ENCODE measurements around the gene BANF2. TPM values are rescaled to one million over a fixed set of nuclear protein-coding genes. Genes with fewer than 3 reads are reported as not detected.

The BANF2 gene
- total RNA-seq, 2 experiments from 2014 or later = not detected

DNA sequence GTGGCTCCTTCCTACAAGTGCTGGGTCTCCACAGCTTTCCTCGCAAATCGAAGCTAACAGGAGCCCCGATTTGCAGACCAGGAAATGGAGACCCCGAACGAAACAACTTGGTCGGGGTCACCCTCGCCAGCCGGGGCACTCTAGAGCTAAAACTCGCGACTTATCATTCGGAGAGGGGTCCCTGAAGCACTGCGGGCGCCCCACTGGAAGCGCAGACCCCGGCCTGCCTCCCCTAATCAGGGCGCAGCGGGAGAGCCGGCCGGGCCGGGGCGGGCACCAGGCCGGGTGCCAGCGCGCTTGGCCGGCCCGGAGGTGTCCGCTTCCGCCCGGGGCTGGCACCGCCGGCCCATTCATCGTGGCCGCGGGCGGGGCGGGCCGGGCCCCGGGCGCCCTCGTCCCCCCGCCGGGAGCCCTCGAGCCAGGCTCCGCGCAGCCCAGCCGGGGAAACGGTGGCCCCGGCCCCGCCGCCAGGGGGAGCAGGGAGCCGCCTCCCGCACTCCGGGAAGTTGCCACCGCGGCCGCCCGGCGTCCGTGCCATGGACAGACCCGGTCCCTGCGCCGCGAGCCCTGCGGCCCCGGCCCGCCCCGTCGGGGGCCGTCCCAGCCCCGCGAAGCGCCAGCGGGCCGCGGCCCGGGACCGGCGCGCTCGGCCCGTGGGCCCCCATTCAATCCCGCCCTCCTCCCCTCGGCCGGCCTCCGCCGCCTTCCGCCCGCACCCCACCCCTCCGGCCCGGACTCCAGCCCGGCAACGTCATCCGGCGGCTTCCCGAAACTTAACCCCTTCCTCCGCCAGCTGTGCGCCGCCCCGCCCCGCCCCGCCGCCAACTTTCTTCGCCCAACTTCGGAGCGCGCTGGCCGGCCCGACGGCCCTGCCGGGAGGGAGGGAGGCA is 18.7 kb upstream of the BANF2 start:
- Mint-ChIP-seq H3K4me1 (peaks cover 34% of the 10 kb centered on the region), H3K27ac (peak overlapping the region; percentile 58), H3K36me3 (ENCODE audit: low read depth) (peaks cover 36% of the 10 kb centered on the region), H3K4me3 (peak overlapping the region; percentile 75), H3K9me3 (no peaks in the 10 kb centered on the region), H3K27me3 (peaks cover 30% of the 10 kb centered on the region)
- POLR2A ChIA-PET = interaction anchor here (0.7 to 3.3 kb wide), 18 partner anchors 10 to 826 kb away, joined by 3 to 39 read pairs (median 10); partner anchors contain the start of genes BFSP1, DSTN, KAT14 and MGME1
- peak; percentile 81 for DNase-seq
- CTCF ChIA-PET = interaction anchor here (0.7 to 5.5 kb wide), 23 partner anchors 9 to 312 kb away, joined by 3 to 35 read pairs (median 8); partner anchors contain the start of genes BANF2 and DSTN

DNA sequence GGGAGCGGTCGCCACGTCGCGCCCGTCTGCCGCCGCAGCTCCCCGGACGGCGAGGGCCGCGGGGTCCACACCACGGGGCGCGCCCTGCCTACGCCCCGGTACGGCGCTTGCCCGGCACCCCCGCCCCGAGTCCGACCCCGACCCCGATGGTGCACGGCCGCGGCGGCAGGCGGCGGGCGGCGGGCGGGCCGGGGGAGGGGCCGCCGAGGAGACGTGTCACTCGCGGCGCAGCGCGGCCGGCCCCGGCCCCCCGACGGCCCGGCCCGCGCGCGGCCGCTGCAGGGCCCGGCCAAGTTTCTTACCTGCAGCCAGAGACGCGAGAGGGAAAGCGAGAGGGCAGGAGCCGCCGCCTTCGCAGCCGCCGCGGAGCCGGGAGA is 18.1 kb upstream of the BANF2 start:
- Mint-ChIP-seq H3K9me3 (no peaks in the 10 kb centered on the region), H3K4me3 (peak overlapping the region; percentile 84), H3K4me1 (peaks cover 34% of the 10 kb centered on the region), H3K27ac (peak overlapping the region; percentile 83), H3K27me3 (peaks cover 35% of the 10 kb centered on the region), H3K36me3 (ENCODE audit: low read depth) (peaks cover 31% of the 10 kb centered on the region)
- ChIA-PET CTCF (interaction anchor here (0.6 to 5.5 kb wide), 59 partner anchors 10 to 1107 kb away, joined by 3 to 43 read pairs (median 5); partner anchors contain the start of genes BANF2, BFSP1, DSTN and ZNF133), POLR2A (interaction anchor here (0.7 to 3.3 kb wide), 26 partner anchors 9 to 825 kb away, joined by 3 to 39 read pairs (median 7); partner anchors contain the start of genes BFSP1, DSTN, KAT14 and MGME1)
- DNase-seq = no peak

DNA sequence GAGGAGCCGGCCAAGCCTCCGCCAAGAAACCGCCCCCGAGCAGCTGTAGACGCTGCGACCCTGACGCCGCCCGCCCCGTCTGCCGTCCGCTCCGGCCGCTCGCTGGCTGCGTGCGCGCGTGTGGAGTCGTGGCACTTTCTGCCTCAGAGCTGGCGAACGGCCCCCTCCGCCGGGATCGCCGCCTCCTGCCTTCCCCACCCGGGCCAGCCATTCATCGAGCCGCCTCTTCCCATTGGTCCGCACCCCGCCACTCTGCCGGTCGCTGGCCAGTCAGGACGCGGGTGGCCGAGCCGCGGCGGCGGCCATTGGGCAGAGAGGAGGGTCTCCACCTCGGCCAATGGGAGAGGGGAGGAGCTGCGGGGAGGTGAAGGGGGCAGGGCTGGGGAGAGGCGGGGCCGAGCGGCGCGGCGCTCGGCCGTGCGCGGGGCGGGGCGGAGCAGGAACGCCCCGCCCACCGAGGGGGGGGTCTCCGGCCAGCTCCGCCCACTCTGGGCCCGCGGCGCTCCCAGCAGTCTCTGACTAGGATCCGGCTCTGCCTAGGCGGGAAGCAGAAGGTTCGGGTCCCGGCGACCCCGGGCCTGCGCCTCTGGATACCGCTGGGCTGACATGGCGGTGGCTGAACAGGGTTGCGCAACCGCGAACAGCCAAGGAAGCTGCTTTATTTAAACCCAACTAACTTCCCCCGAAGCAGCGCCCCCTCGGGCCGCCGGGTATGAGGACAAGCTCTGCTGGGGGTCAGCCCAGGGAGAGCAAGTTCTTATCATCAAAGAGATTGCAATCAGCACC is 17.5 kb upstream of the BANF2 start, which contains the start of gene RRBP1:
Gene RRBP1 (minus strand): TSS at position 140 of the 786 bp plus-strand sequence. CDS start 21,735 bp downstream, outside the sequence.
- ChIA-PET CTCF (interaction anchor here (0.6 to 5.5 kb wide), 76 partner anchors 9 to 1107 kb away, joined by 3 to 43 read pairs (median 4); partner anchors contain the start of genes BANF2, BFSP1, DSTN and KAT14), POLR2A (interaction anchor here (0.5 to 3.3 kb wide), 30 partner anchors 8 to 825 kb away, joined by 3 to 39 read pairs (median 6); partner anchors contain the start of genes BANF2, BFSP1, DSTN and KAT14)
- Mint-ChIP-seq H3K4me1 (peaks cover 34% of the 10 kb centered on the region), H3K27me3 (peaks cover 41% of the 10 kb centered on the region), H3K4me3 (peak within 1 kb of the TSS; percentile 84), H3K9me3 (no peaks in the 10 kb centered on the region), H3K27ac (peak within 1 kb of the TSS; percentile 83), H3K36me3 (ENCODE audit: low read depth) (peaks cover 25% of the 10 kb centered on the region)
- peak; percentile 98 for DNase-seq

DNA sequence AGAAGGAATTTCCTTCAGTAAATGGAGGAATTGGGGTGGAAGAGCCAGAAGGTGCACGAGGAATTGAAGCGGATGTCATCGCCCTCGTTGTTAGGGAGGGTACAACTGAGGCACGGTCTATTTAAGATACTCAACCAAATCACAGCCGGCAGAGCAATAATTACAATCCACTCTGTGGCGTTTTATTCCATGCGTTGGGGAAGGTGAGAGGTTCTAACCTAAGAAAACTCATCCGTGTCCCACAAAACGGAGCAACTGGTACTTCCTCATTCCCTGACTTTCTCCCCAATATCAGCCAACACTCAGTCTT is 16.9 kb upstream of the BANF2 start:
- Mint-ChIP-seq H3K27me3 (peaks cover 46% of the 10 kb centered on the region), H3K27ac (no peak overlapping the region), H3K4me3 (peak overlapping the region; percentile 84), H3K9me3 (no peaks in the 10 kb centered on the region), H3K4me1 (peaks cover 34% of the 10 kb centered on the region), H3K36me3 (ENCODE audit: low read depth) (peaks cover 21% of the 10 kb centered on the region)
- no peak for DNase-seq
- POLR2A ChIA-PET = interaction anchor here (0.6 to 3.3 kb wide), 28 partner anchors 8 to 824 kb away, joined by 3 to 39 read pairs (median 6); partner anchors contain the start of genes BANF2, BFSP1, DSTN and KAT14
- CTCF ChIA-PET = interaction anchor here (0.6 to 5.5 kb wide), 65 partner anchors 9 to 1108 kb away, joined by 3 to 43 read pairs (median 5); partner anchors contain the start of genes BANF2, BFSP1, DSTN and KAT14

DNA sequence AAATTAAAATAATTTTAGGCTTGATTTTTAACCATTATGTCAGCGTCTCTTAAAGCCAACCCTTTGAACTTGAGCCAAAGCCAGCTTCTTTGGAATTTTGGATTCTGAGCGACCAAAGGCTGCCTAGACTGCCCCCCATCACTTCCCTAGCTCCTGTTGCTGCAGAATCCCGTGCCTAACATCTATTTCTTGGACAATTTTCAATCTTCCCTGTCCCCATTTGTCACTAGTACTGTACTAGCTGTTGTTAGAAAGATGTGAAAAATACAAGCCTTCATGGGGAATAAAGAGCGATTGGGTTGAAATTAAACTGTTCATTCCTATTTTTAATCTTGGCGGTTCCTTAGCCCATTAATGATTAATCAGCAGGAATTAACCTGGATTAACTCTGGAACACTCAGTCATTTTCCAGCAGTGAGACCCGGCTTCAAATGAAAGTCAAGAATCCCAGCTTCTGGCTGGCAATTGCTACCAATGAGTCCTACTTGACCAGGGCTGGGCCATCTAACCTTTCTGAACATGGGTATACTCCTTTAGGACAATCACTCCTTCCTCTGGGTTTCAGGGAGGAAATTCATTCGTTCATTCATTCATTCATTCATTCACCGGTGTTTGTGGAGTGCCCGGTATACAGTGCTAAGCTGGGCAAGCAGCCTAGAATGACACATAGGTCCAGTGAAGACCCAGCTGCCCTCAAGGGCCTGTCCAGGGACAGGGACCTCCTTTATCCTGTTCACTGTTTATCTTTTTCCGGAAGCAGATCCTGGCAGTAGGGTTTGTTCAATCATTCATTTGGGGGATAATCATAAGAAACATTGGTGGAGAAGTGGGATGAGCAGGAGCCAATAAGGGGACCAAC is 16.3 kb upstream of the BANF2 start:
- no peak for DNase-seq
- POLR2A ChIA-PET = interaction anchor here (0.8 to 3.3 kb wide), 24 partner anchors 7 to 824 kb away, joined by 3 to 39 read pairs (median 8); partner anchors contain the start of genes BANF2, BFSP1, DSTN and KAT14
- Mint-ChIP-seq H3K9me3 (no peaks in the 10 kb centered on the region), H3K4me3 (peak overlapping the region; percentile 18), H3K36me3 (ENCODE audit: low read depth) (peaks cover 17% of the 10 kb centered on the region), H3K4me1 (peaks cover 29% of the 10 kb centered on the region), H3K27me3 (peaks cover 49% of the 10 kb centered on the region), H3K27ac (no peak overlapping the region)
- CTCF ChIA-PET = interaction anchor here (0.6 to 5.5 kb wide), 49 partner anchors 10 to 607 kb away, joined by 3 to 43 read pairs (median 6); partner anchors contain the start of genes BANF2, BFSP1 and DSTN

DNA sequence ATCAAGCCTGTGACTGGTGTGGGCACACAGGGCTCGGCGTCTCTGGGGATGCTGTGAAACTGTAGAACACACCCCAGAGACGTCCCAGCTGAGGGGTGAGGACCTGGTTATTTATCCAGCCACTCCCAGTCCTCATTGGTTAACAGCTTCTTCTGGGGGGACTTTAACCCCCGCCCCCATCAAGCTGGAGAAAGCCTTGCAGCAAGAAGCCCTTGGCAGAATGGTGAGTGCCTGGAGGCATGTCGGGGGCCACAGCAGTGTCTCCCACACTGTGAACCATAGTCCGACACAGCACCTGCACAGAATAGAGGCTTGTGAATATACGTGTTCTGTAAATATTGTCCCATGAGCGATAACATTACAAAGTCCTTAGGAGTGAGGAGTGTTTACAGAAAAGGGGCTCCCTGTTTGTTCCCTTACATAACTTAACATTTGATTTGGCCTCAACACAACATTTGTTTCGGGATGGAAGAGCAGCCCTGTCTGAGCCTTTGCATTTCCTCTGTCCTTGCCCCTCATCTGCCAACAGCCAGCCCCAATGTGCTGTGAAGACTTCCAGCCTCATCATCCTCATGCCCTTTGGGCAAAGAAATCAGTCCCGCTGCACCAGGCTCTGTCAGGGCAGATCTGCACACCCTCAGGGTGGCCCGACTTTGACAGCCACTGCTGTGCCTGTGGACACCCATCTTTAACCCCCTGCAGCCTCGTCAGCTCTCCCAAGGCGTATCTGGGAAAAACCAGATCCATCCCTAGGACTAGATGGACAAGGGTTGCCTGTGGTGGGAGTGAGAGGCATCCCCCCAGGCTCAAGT is 15.5 kb upstream of the BANF2 start:
- H3K9me3 Mint-ChIP-seq = no peaks in the 10 kb centered on the region
- ChIA-PET CTCF (interaction anchor here (2.1 to 3.9 kb wide), 4 partner anchors 15 to 314 kb away, joined by 4 to 29 read pairs (median 19); partner anchors contain the start of genes BANF2 and DSTN), POLR2A (no interaction called here)
- H3K27ac Mint-ChIP-seq = no peak overlapping the region
- peaks cover 52% of the 10 kb centered on the region for H3K27me3 Mint-ChIP-seq
- H3K4me3 Mint-ChIP-seq = peak overlapping the region; percentile 18
- peaks cover 22% of the 10 kb centered on the region for H3K4me1 Mint-ChIP-seq
- no peak for DNase-seq
- H3K36me3 Mint-ChIP-seq (ENCODE audit: low read depth) = peaks cover 13% of the 10 kb centered on the region

DNA sequence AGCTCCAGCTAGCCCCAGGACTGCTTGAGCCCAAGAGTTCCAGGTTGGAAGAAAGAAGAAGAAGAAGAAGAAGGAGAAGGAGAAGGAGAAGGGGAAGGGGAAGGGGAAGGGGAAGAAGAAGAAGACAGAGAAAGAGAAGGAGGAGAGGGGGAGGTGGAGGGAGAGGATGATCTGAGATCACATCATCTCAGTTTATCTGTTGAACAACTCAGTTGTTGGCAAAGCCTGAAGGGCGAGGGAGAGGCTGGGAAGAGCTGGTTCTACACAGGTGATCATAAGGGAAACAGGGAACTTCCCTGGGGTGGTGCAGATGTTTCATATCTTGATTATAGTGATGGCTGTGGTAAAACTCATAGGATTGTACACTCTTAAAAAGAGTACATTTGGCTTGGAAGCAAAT is 14.6 kb upstream of the BANF2 start:
- Mint-ChIP-seq H3K27ac (no peak overlapping the region), H3K4me1 (peaks cover 13% of the 10 kb centered on the region), H3K9me3 (no peaks in the 10 kb centered on the region), H3K36me3 (ENCODE audit: low read depth) (peaks cover 4% of the 10 kb centered on the region), H3K27me3 (peaks cover 60% of the 10 kb centered on the region), H3K4me3 (no peak overlapping the region)
- DNase-seq = no peak
- ChIA-PET CTCF (interaction anchor here (3.9 kb wide), 1 partner anchor 114 kb away, joined by 28 read pairs; the partner anchor contains the start of gene DSTN), POLR2A (interaction anchor here (0.6 kb wide), 1 partner anchor 19 kb away, joined by 5 read pairs; no protein-coding TSS in a partner anchor)

DNA sequence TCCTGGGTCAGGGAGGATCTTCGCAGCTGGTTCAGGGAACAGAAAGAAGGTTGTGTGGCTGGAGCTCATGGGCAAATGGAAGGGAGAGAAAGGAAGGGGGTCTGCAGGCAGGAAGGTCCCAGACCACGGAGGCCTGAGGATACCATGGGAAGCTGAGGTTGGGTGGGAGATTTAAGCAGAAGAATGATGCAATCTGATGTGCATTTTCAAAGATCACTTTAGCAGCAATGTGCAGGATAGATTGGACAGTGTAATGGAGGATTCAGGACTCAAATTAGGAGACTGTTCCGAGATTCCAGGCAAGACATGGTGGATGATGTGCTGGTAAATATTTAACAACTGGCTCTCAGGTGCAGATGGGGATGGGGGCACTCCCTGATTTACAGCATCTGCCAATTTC is 12.0 kb upstream of the BANF2 start:
- H3K27ac Mint-ChIP-seq = no peak overlapping the region

DNA sequence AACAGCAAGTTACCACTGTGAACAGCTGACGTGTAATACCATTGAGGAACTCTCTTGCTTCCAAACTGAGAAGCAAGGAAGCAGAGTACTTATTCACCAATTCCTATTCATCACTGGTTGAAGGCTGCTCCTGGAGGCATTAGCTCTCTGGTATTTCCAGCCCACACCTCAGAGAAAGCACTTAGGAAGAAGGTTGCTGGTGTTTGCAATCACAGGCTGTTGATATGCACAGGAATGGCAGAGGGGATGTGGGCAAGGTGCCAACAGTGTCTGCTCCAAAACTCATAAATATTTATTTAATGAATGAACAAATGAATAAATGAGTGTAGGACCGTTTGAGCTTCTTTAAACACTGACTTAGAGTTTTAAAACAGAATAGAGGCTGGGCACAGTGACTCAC is 10.8 kb upstream of the BANF2 start:
- Mint-ChIP-seq H3K4me1 (no peaks in the 10 kb centered on the region), H3K4me3 (no peak overlapping the region), H3K27me3 (peaks cover 71% of the 10 kb centered on the region), H3K27ac (no peak overlapping the region), H3K36me3 (ENCODE audit: low read depth) (no peaks in the 10 kb centered on the region), H3K9me3 (no peaks in the 10 kb centered on the region)
- ChIA-PET POLR2A (no interaction called here), CTCF (interaction anchor here (0.9 kb wide), 1 partner anchor 9 kb away, joined by 3 read pairs; no protein-coding TSS in a partner anchor)
- DNase-seq = no peak

More for the DNA sequence above, 12.0 kb upstream of the BANF2 start:
- ChIA-PET POLR2A (no interaction called here), CTCF (no interaction called here)
- no peak for DNase-seq
- H3K4me1 Mint-ChIP-seq = peaks cover 4% of the 10 kb centered on the region
- no peaks in the 10 kb centered on the region for H3K9me3 Mint-ChIP-seq
- H3K27me3 Mint-ChIP-seq = peaks cover 76% of the 10 kb centered on the region
- no peaks in the 10 kb centered on the region for H3K36me3 Mint-ChIP-seq (ENCODE audit: low read depth)
- H3K4me3 Mint-ChIP-seq = no peak overlapping the region

DNA sequence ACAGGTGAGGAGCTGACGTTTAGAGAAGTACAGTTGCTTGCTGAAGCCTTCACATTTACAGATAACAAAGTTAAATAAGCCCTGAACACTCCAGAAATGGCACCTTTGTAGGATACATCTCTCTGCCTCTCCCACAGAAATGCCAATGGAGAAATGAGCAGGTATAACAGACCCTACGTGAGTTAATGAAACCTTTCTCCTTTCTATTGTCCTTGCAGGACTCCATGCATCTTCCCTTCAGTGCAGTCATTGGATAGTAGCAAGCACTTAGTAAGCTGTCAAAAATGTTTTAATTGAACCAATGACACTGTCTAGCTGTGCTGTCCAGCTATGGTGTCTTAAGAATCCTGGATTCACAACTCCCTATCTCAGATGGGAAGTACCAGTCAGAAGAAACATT is 9.6 kb upstream of the BANF2 start:
- no peak for DNase-seq
- Mint-ChIP-seq H3K27me3 (peaks cover 63% of the 10 kb centered on the region), H3K27ac (no peak overlapping the region), H3K4me3 (no peak overlapping the region), H3K4me1 (no peaks in the 10 kb centered on the region), H3K36me3 (ENCODE audit: low read depth) (no peaks in the 10 kb centered on the region), H3K9me3 (no peaks in the 10 kb centered on the region)
- ChIA-PET CTCF (interaction anchor here (6.1 kb wide), 1 partner anchor 7 kb away, joined by 43 read pairs; the partner anchor contains the start of gene RRBP1), POLR2A (interaction anchor here (1.3 kb wide), 1 partner anchor 8 kb away, joined by 4 read pairs; the partner anchor contains the start of gene RRBP1)

DNA sequence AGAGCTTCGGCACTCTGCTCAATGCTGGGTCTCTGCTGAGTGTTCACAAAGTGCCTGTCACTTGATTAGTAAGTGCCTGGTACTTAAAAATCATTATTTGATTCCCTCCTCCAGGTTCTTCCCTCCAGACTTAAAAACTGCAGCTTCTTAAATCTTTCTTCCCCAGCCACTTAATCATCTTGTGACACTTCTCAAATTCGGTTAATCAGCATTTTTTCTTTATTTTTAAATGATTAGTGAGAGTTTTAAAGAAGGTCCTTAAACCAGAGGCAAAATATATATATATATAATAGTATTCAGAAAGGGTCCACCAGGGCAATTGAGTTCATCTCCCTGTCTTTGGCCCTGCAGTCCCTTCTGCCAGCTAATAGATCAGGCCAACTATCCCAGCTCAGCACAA is 8.0 kb upstream of the BANF2 start:
- Mint-ChIP-seq H3K4me3 (no peak overlapping the region), H3K36me3 (ENCODE audit: low read depth) (no peaks in the 10 kb centered on the region), H3K9me3 (peaks cover 4% of the 10 kb centered on the region), H3K27ac (no peak overlapping the region), H3K27me3 (peaks cover 54% of the 10 kb centered on the region), H3K4me1 (no peaks in the 10 kb centered on the region)
- CTCF ChIA-PET = interaction anchor here (1.0 to 6.1 kb wide), 2 partner anchors 9 to 204 kb away, joined by 3 to 43 read pairs; partner anchors contain the start of gene RRBP1
- DNase-seq = no peak
- POLR2A ChIA-PET = interaction anchor here (2.1 kb wide), 1 partner anchor 10 kb away, joined by 12 read pairs; the partner anchor contains the start of gene RRBP1
